Smooth muscle cell (in vitro differentiated cells): Measurements from ENCODE around the gene MTX2. TPM values are rescaled to one million over a fixed set of nuclear protein-coding genes. Genes with fewer than 3 reads are reported as not detected.

Experiments used
- DNase-seq: peaks from one replicate; lab custom pipeline; 2025; ENCODE audit not compliant: unreplicated experiment; lab: John Stamatoyannopoulos, UW
- H2AFZ ChIP-seq: fragments of 200-600 bp; sonication (generic); 2 replicates; pipeline ENCODE4 v1.6.0; 2016; ENCODE audit warnings: antibody characterized with exemption, low read depth, mild to moderate bottlenecking
- H3F3A ChIP-seq: fragments of 200-600 bp; sonication (generic); 2 replicates; pipeline ENCODE4 v1.6.0; 2017; ENCODE audit warnings: antibody characterized with exemption, low read depth
- H3K27ac ChIP-seq: fragments of 200-600 bp; sonication (generic); 2 replicates; pipeline ENCODE4 v1.5.1; 2016; ENCODE audit warnings: low read depth, mild to moderate bottlenecking
- H3K27me3 ChIP-seq: fragments of 200-600 bp; sonication (generic); 2 replicates; pipeline ENCODE4 v1.6.1; 2016; ENCODE audit warnings: low read depth, mild to moderate bottlenecking
- H3K36me3 ChIP-seq: fragments of 200-600 bp; sonication (generic); 2 replicates; pipeline ENCODE4 v1.5.1; 2016; ENCODE audit warnings: low read depth
- H3K4me1 ChIP-seq: fragments of 200-600 bp; sonication (generic); 2 replicates; pipeline ENCODE4 v1.5.1; 2016; ENCODE audit warnings: low read depth
- H3K4me2 ChIP-seq: fragments of 200-600 bp; sonication (generic); 2 replicates; pipeline ENCODE4 v1.6.0; 2016; ENCODE audit warnings: mild to moderate bottlenecking
- H3K4me3 ChIP-seq: fragments of 200-600 bp; sonication (generic); 2 replicates; pipeline ENCODE4 v1.5.1; 2016; ENCODE audit warnings: mild to moderate bottlenecking
- H3K79me2 ChIP-seq: fragments of 200-600 bp; sonication (generic); 2 replicates; pipeline ENCODE4 v1.6.0; 2016; ENCODE audit warnings: low read depth, mild to moderate bottlenecking
- H3K9ac ChIP-seq: fragments of 200-600 bp; sonication (generic); 2 replicates; pipeline ENCODE4 v1.6.0; 2016; ENCODE audit warnings: low read depth
- H3K9me3 ChIP-seq: fragments of 200-600 bp; sonication (generic); replicated peaks from 2 replicates; pipeline ENCODE4 v1.5.1; 2016; ENCODE audit warnings: low read depth
- H4K20me1 ChIP-seq: fragments of 200-600 bp; sonication (generic); 2 replicates; pipeline ENCODE4 v1.6.0; 2016; ENCODE audit warnings: low read depth
- WGBS: methylation state at CpG from one replicate; pipeline ENCODE4 v1.1.7; 2016; ENCODE audit warnings: low lambda C conversion rate; 5-methylcytosine and 5-hydroxymethylcytosine counted together
- polyA plus RNA-seq: library from polyadenylated mRNA; unstranded; fragments of >200 nt; fragmentation: Nextera tagmentation; extraction: Ambion mirVana; gene quantifications from 2 replicates; pipeline ENCODE4 v1.2.1, GENCODE V29; 2016
- total RNA-seq: library from RNA; depleted of rRNA; stranded (reverse); fragments of >200 nt; gene quantifications from 2 replicates; pipeline ENCODE4 v1.2.3, GENCODE V29; 2014
- TF ChIP-seq, protein P1 (sequence below): fragments of 200-600 bp; sonication (generic); IDR thresholded peaks from 2 replicates; pipeline ENCODE4 v1.5.1; 2017; ENCODE audit warnings: borderline replicate concordance, mild to moderate bottlenecking, antibody characterized with exemption; ENCODE audit not compliant: insufficient read depth, poor library complexity, severe bottlenecking

Gene MTX2
- 27.7 and 36.2 TPM in 2 replicates for total RNA-seq
- polyA plus RNA-seq, result 39.2 and 41.3 TPM in 2 replicates

DNA sequence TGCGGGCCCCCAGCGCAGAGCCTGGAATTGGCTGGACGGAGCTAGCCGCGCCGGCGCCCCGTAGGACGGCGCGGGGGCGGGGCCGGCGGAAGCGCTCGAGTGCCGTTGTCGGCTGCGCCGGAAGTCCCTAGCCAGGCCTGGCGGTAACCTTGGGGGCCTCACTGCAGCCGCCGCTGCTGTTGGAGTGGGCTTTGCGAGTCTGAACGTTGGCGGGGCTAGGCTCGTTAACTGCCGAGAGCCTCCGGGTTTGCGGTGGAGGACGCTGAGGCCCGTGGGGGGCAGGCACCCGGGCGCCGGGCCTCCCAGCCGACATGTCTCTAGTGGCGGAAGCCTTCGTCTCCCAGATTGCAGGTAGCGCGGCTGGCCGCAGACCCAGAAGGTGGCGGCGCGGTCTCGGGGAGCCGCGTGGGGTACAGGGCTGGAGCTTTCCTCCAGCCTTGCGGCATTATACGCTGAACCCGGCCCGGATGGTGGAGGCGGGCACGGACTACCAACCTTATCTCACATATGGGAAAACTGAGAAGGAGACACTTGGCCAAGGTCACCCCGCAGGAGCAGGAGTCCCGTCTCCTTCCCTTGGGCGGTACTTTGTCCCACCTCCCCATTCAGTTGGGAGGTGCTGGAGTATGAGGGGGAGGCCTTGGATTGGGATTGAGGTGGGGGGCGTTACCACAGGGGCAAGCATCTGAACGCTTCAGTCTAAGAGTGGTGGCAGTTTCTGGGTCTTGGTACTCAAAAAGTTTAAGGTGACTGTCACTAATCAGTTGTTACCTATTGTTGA is at the start of gene MTX2:
TSS of gene MTX2 (plus strand) at position 124 of the 781 bp plus-strand sequence. CDS start at position 312, 188 bp downstream.
- Histone ChIP-seq H3K36me3 (no peaks in the 10 kb centered on the region), H3K27me3 (no peaks in the 10 kb centered on the region), H3K4me3 (peak within 1 kb of the TSS; percentile 87), H3F3A (no peaks in the 10 kb centered on the region), H3K4me1 (peaks cover 9% of the 10 kb centered on the region), H4K20me1 (peaks cover 37% of the 10 kb centered on the region), H3K9me3 (no peaks in the 10 kb centered on the region), H3K4me2 (peak within 1 kb of the TSS; percentile 95), H2AFZ (peak within 1 kb of the TSS; percentile 97), H3K9ac (peak within 1 kb of the TSS; percentile 84), H3K79me2 (peaks cover 39% of the 10 kb centered on the region), H3K27ac (peak within 1 kb of the TSS; percentile 78)
- peak; percentile 65 for DNase-seq
- under 1% methylated on average over 57 of the region's 58 CpGs for WGBS
- TF ChIP-seq, protein P1, sequence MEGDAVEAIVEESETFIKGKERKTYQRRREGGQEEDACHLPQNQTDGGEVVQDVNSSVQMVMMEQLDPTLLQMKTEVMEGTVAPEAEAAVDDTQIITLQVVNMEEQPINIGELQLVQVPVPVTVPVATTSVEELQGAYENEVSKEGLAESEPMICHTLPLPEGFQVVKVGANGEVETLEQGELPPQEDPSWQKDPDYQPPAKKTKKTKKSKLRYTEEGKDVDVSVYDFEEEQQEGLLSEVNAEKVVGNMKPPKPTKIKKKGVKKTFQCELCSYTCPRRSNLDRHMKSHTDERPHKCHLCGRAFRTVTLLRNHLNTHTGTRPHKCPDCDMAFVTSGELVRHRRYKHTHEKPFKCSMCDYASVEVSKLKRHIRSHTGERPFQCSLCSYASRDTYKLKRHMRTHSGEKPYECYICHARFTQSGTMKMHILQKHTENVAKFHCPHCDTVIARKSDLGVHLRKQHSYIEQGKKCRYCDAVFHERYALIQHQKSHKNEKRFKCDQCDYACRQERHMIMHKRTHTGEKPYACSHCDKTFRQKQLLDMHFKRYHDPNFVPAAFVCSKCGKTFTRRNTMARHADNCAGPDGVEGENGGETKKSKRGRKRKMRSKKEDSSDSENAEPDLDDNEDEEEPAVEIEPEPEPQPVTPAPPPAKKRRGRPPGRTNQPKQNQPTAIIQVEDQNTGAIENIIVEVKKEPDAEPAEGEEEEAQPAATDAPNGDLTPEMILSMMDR, result no peak

DNA sequence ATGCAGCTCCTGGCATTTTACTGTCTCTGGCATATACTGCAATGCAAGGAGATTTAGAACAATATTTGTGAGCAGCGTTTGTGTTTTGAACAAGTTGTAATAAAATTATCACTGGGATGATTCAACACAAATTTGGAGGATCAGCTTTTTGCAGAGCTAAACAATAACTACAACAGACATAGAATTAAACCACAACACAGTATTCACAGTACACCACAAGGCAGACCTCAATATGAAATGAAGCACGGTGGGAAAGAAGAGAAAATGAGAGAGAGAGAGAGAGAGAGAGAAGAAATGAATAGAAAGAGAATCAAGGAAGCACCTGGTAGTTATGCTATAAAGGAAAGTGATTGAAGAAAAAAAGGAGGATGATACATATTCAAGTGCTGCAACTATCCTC is 41.4 kb upstream of the MTX2 start:
- DNase-seq, result no peak
- no peak overlapping the region for H3K9ac ChIP-seq
- peaks cover 15% of the 10 kb centered on the region for H3K27me3 ChIP-seq
- no peak overlapping the region for H3K4me3 ChIP-seq
- no peak overlapping the region for H3K27ac ChIP-seq
- no peaks in the 10 kb centered on the region for H3K4me1 ChIP-seq
- no peaks in the 10 kb centered on the region for H3K36me3 ChIP-seq
- TF ChIP-seq, protein P1, result no peak
- H3K9me3 ChIP-seq, result no peaks in the 10 kb centered on the region
- H2AFZ ChIP-seq, result no peak overlapping the region
- no peaks in the 10 kb centered on the region for H3F3A ChIP-seq
- no peaks in the 10 kb centered on the region for H3K79me2 ChIP-seq
- no peaks in the 10 kb centered on the region for H4K20me1 ChIP-seq
- no peak overlapping the region for H3K4me2 ChIP-seq
- WGBS, result 93% methylated on average over 2 of the region's 2 CpGs

DNA sequence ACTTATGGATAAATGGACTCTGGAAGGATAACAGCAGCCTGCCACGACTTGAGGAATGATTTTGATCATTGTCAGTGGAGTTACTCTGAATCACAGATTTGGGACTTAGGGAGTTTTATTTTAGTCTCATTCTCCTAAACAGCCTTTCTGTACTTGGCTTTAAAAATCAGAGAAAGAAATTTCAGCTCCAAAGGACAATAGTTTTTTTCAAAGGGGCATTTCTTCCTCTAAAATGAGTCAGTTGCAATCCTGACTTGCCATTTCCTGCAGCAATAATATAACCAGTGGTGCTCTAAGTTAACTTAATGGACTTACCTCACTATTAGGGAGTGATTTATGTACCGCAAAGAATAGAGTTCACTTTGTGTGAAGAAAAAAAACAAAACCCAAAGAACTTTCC is 35.1 kb upstream of the MTX2 start:
- no peaks in the 10 kb centered on the region for H3K4me1 ChIP-seq
- 68% methylated on average over 2 of the region's 2 CpGs for WGBS

More for the DNA sequence above, 35.1 kb upstream of the MTX2 start:
- H2AFZ ChIP-seq, result no peak overlapping the region
- DNase-seq, result no peak
- H3K79me2 ChIP-seq, result no peaks in the 10 kb centered on the region
- no peaks in the 10 kb centered on the region for H3K36me3 ChIP-seq
- no peaks in the 10 kb centered on the region for H3K9me3 ChIP-seq
- H3K4me3 ChIP-seq, result no peak overlapping the region
- TF ChIP-seq, protein P1, result no peak
- no peaks in the 10 kb centered on the region for H3F3A ChIP-seq
- no peaks in the 10 kb centered on the region for H4K20me1 ChIP-seq
- H3K27me3 ChIP-seq, result no peaks in the 10 kb centered on the region
- no peak overlapping the region for H3K4me2 ChIP-seq
- H3K9ac ChIP-seq, result no peak overlapping the region
- H3K27ac ChIP-seq, result no peak overlapping the region
